ENCODE data around the gene TSPEAR.

DNA sequence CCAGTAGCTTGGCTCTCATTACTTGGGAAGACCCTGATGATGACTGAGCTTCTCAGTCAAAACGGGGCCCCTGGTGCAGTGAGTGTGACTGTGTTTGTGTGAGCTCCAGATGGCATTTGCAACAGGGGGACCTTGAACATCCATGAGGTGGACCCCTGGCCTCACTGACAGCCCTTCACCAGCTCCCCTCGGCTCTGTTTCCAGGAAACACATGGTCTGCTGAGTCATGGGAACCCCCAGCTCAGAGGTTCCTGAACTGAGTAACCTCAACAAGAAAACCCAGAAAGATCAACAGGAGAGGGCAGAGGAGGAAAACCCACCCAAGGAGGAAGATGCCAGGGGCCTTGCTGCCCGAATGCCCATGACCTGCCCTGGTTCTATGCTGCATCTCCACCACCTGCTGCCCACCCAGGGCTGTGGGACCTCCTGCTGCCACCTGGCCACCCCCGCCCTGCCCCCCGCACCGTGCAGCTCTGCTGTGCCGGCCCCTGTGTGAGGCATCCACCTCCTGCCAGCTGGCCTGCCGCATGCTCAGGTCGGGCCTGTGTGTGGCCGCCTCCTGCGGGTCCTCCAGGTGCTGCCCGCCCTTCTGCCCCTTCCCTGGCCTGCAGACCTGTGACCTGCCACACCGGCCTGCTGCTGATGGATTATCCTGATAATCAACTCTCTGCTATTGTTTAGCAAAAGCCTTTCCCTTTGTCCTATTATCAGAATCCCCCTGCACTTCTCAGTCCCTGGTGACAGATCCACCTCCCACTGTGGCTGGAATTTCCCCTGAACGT, 25.2 kb downstream of the TSPEAR start:
- TF ChIP-seq POLR2AphosphoS5 (IDR thresholded peaks at IDR 0.05; ENCODE audit: low read depth, low read length) = no peak
- TF ChIP-seq, protein P1, sequence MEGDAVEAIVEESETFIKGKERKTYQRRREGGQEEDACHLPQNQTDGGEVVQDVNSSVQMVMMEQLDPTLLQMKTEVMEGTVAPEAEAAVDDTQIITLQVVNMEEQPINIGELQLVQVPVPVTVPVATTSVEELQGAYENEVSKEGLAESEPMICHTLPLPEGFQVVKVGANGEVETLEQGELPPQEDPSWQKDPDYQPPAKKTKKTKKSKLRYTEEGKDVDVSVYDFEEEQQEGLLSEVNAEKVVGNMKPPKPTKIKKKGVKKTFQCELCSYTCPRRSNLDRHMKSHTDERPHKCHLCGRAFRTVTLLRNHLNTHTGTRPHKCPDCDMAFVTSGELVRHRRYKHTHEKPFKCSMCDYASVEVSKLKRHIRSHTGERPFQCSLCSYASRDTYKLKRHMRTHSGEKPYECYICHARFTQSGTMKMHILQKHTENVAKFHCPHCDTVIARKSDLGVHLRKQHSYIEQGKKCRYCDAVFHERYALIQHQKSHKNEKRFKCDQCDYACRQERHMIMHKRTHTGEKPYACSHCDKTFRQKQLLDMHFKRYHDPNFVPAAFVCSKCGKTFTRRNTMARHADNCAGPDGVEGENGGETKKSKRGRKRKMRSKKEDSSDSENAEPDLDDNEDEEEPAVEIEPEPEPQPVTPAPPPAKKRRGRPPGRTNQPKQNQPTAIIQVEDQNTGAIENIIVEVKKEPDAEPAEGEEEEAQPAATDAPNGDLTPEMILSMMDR (IDR thresholded peaks at IDR 0.05) = no peak
- TF ChIP-seq, protein P2, sequence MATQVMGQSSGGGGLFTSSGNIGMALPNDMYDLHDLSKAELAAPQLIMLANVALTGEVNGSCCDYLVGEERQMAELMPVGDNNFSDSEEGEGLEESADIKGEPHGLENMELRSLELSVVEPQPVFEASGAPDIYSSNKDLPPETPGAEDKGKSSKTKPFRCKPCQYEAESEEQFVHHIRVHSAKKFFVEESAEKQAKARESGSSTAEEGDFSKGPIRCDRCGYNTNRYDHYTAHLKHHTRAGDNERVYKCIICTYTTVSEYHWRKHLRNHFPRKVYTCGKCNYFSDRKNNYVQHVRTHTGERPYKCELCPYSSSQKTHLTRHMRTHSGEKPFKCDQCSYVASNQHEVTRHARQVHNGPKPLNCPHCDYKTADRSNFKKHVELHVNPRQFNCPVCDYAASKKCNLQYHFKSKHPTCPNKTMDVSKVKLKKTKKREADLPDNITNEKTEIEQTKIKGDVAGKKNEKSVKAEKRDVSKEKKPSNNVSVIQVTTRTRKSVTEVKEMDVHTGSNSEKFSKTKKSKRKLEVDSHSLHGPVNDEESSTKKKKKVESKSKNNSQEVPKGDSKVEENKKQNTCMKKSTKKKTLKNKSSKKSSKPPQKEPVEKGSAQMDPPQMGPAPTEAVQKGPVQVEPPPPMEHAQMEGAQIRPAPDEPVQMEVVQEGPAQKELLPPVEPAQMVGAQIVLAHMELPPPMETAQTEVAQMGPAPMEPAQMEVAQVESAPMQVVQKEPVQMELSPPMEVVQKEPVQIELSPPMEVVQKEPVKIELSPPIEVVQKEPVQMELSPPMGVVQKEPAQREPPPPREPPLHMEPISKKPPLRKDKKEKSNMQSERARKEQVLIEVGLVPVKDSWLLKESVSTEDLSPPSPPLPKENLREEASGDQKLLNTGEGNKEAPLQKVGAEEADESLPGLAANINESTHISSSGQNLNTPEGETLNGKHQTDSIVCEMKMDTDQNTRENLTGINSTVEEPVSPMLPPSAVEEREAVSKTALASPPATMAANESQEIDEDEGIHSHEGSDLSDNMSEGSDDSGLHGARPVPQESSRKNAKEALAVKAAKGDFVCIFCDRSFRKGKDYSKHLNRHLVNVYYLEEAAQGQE (IDR thresholded peaks at IDR 0.05; ENCODE audit: insufficient read depth in 1 of 2, low read depth in 2 of 2, low read length in 1 of 2) = no peak
- no peak for TF ChIP-seq SIN3A (IDR thresholded peaks at IDR 0.05; ENCODE audit: borderline replicate concordance, insufficient read depth, low read depth, low read length)
